ENCODE results near the gene LY6G6F.

Gene LY6G6F

DNA sequence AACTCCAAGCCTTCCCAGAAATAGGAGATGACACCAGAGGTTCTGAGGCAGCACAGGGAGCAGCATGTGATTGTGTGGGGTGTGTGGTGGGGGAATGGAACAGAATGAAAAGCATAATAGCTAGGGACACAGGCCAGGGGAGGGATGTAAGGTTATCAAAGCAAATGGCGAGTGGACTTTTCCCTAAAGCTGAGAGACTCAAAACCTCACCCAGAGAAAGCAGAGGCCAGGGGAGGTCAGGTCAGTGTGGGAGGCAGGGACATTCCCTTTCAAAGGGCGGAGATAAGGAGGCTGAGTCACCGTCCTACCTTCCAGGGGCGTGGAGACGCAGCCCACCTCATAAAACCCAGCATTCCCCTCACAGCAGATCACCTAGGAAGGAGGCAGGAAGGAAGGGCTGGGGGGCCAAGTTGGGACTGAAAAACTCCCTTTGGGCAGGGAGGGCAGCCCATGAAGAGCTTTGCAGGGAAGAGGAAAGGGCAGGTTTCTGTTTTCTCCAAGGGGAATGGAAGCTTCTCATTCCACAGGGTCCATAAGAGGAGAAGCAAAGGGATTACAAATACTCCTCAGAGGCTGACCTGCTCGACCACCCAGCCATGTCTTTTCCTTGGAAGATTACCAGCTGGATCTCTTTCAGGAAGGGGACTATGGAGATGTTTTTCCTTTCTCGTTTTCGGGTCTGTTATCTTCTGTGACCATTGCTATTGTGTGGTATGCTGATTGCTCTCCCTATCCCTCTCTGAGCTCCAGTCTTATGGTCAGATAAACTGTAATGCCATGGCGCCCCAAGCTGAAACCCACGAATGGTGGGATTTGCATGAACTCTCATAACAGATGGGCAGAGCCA, 16.2 kb upstream of the LY6G6F start:
- Mint-ChIP-seq H3K27ac (peak overlapping the region; percentile 62), H3K27me3 (no peaks in the 10 kb centered on the region), H3K9me3 (no peaks in the 10 kb centered on the region), H3K36me3 (peaks cover 55% of the 10 kb centered on the region), H3K4me3 (no peak overlapping the region), H3K4me1 (peaks cover 28% of the 10 kb centered on the region)
- no peak for ATAC-seq

DNA sequence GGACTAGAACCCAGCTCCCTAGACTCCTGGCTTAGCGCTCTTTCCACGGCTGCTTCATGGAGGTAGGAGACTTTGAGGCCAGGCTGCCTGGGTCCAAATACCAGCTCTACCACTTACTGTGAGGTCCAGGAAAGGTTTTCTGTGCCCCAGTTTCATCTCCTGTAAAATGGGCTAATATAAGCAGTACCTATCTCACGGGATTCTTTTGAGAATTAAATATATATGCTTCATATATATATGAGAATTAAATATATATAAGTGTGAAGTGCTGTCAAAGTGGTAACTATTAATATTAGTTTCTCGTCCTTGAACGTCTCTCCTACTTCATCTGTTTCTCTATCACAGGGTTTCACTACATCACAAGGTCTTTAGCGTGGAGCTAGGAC, 15.6 kb upstream of the LY6G6F start:
- H3K4me1 Mint-ChIP-seq = peaks cover 28% of the 10 kb centered on the region
- peaks cover 54% of the 10 kb centered on the region for H3K36me3 Mint-ChIP-seq
- no peak overlapping the region for H3K4me3 Mint-ChIP-seq
- H3K27me3 Mint-ChIP-seq = no peaks in the 10 kb centered on the region
- ATAC-seq = no peak
- H3K9me3 Mint-ChIP-seq = no peaks in the 10 kb centered on the region
- H3K27ac Mint-ChIP-seq = no peak overlapping the region

DNA sequence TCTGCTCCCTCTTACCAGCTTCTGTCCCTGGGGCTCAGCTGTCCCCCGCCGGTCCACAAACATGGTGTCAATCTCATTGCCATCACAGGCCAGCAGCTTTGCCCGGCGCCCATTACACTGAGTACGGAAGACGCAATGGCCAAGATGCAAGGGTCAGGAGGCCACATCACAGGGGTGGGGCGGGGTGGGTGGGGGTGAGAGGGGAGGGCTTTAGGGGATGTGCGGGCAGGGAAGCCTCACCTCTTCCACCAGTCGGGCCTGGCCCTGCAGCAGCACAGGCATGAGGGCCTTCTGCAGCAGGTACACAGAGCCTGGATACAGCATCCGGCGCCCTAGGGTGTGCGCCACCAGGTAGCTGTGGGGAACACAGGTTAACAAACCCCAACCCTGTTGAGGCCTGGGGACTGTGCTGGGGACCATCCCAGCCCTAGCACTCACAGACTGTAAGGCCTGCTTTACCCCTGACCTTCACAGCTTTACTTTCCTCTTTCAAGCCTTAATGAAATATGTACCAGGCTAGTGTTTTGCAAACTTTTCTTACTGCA, 15.0 kb upstream of the LY6G6F start:
- H3K36me3 Mint-ChIP-seq = peaks cover 54% of the 10 kb centered on the region
- H3K4me1 Mint-ChIP-seq = peaks cover 28% of the 10 kb centered on the region
- H3K27me3 Mint-ChIP-seq = no peaks in the 10 kb centered on the region
- H3K4me3 Mint-ChIP-seq = no peak overlapping the region
- no peak overlapping the region for H3K27ac Mint-ChIP-seq
- H3K9me3 Mint-ChIP-seq = no peaks in the 10 kb centered on the region
- ATAC-seq = no peak

DNA sequence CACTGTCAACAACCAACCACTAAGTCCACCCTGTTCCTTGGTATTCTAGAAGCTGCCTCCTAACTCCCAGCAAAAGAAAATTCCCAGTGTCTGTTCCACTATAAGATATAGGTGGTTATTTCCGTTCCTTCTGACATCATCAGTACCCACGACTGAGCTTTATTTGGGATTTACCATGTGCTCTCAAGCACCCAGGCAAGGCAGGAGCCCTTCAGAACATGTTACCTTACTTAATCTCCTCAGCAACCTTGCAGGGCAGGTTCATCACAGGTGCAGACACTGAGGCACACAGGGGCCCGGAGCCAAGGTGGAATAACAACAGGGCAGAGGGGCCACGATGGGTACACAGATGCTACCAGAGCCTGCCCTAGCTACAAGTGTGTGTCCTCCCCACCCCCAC, 14.3 kb upstream of the LY6G6F start:
- no peaks in the 10 kb centered on the region for H3K27me3 Mint-ChIP-seq
- H3K4me1 Mint-ChIP-seq = peaks cover 30% of the 10 kb centered on the region
- peaks cover 57% of the 10 kb centered on the region for H3K36me3 Mint-ChIP-seq
- no peak for ATAC-seq
- H3K27ac Mint-ChIP-seq = no peak overlapping the region
- no peak overlapping the region for H3K4me3 Mint-ChIP-seq
- no peaks in the 10 kb centered on the region for H3K9me3 Mint-ChIP-seq

DNA sequence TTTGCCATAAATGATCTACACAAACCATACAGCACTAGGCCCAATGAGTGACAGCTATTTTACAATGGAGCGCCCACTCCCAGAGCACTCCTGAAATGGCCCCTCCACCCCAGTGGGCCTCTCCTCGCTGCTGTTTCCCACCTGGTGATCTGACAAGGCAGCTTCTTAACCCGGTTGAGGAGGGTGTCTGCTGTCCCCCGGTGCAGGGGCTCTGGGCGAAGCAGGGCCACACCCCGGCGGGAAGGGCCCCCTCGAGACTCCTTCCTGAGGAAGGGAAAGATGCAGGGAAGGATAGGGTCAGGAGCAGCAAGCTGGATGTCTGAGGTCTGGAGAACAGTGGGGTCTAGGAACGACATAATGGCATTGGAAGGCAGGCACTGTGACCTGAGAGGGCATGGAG, 13.8 kb upstream of the LY6G6F start:
- no peak overlapping the region for H3K4me3 Mint-ChIP-seq
- peaks cover 57% of the 10 kb centered on the region for H3K36me3 Mint-ChIP-seq
- H3K9me3 Mint-ChIP-seq = no peaks in the 10 kb centered on the region
- peaks cover 35% of the 10 kb centered on the region for H3K4me1 Mint-ChIP-seq
- no peak for ATAC-seq
- H3K27me3 Mint-ChIP-seq = no peaks in the 10 kb centered on the region
- H3K27ac Mint-ChIP-seq = no peak overlapping the region

DNA sequence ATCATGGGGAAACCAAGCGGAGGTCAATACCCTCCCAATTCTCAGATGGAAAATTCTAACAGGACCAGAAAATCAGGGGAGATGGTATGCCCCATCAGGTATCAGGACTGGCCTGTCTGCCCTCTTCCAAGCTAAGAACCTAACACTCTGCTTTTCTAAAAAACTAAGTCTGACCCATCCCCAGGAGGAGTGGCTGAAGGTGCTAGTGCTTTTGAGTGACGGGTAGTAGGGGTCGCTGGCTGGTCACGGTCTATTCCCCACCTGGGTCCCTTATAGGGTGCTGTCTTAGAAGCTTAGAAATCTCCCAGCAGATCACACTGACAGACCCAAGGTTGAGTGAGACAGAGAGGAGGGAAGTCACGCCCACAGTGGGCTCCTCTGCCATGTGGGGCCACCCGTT, 13.1 kb upstream of the LY6G6F start:
- H3K27ac Mint-ChIP-seq = no peak overlapping the region
- ATAC-seq = no peak
- peaks cover 37% of the 10 kb centered on the region for H3K4me1 Mint-ChIP-seq
- peaks cover 55% of the 10 kb centered on the region for H3K36me3 Mint-ChIP-seq
- H3K4me3 Mint-ChIP-seq = no peak overlapping the region
- no peaks in the 10 kb centered on the region for H3K27me3 Mint-ChIP-seq
- no peaks in the 10 kb centered on the region for H3K9me3 Mint-ChIP-seq

DNA sequence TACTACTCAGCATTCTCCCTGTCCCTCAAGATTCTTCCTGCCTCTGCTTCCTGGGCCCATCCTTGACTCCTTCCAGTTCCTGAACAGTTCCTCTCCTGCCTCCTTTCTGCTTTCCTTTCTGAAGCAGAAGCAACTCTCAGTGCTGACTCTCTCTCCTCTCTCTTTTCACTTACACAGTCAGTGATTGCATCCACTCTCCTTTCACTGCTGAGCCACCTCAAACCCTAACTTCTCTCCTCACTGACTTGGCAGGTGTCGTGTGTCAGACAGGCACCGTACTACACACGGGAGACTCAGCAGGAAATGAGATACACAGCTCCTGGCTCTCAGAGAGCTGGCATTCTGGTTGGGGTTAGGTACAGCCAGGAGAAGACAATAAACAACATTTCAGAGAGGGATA, 9.1 kb upstream of the LY6G6F start:
- Mint-ChIP-seq H3K27me3 (no peaks in the 10 kb centered on the region), H3K4me1 (peaks cover 33% of the 10 kb centered on the region), H3K27ac (peak overlapping the region; percentile 23), H3K9me3 (no peaks in the 10 kb centered on the region), H3K4me3 (no peak overlapping the region), H3K36me3 (peaks cover 24% of the 10 kb centered on the region)
- ATAC-seq = no peak

DNA sequence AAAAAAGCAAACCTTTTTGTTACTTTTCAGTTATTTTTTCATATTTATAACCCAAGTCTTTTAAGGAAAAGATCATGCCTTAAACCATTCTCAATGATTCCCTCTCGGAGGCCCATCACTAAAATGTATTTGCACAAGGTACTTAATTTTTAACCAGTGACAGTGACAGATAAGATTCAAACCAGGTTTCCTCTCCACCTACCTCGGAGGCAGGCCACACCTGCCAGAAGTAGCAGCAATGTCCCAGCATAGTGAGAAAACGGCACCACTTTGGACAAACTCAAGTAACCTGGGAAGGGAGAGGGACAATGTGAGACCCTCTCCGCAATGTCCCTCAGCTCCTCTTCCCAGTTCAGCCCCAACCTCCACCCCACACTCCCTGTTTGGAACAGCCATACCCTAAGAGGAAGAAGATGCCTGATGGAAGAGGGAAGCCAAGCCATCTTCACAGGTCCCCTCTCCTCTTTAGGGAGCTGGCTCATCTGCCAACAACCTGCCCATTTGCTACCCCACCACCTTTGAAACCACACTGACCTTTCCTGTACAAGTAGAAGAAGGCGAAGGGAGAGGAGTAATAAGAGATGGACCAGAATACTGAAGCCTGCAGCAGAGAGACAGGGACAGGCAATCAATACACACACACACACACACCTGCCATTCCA, 5.8 kb upstream of the LY6G6F start:
- Mint-ChIP-seq H3K9me3 (no peaks in the 10 kb centered on the region), H3K27ac (peak overlapping the region; percentile 96), H3K27me3 (no peaks in the 10 kb centered on the region), H3K4me3 (no peak overlapping the region), H3K4me1 (peaks cover 30% of the 10 kb centered on the region), H3K36me3 (peaks cover 17% of the 10 kb centered on the region)
- no peak for ATAC-seq

DNA sequence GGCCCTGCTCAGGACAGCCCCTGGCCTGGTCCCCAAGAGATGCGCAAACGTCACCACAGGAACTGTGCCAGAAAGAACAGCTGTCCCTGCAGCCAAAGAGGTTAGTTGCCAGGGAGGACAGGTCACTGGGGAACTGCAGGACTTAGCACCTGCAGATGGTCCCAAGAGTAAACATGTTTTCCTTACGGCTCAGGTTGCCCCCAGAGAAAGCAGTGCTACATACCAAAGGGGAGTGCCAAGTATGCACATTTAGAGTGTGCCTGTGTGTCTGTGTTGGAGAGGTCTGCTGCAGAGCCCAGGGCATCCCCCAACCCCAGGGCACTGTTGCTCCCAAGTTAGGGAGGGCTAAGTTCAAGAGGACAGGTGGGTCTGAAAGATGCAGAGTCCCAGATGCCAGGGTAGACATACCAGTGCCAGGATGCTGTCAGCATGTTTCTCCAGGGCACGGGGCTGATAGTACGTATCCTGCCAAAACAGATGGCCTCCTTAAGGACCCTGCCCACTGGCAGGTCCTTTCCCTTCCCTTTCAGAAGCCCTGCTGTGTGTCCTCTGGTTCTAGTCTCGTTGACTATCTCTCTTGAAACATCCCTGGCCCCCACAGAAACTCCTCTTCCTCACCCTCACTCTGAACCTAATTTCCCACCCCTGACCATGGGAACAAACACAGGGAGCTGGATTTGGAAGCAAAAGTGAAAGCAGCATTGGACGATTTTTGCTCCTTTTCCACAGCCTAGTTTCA, 4.8 kb upstream of the LY6G6F start:
- Mint-ChIP-seq H3K4me3 (peak overlapping the region; percentile 100), H3K36me3 (peaks cover 10% of the 10 kb centered on the region)

DNA sequence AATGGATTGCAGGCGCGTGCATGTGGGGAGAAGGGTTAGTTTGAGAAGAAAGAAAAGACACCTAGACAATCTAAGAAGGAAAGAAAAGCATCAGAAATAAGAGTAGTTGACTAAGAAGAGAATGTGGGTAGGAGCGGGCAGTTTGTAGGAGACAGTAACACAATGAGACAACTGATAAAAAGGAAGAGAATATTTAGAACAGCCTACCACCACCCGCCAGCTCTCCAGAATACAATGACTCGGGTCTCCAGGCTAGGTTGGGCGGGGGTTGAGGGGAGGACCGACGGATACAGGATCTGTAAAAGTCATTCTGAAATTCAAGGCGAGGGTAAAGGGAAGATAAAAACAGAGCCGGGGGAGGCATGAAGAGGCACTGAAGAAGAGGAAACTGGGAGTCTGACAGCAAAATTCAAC, 4.3 kb upstream of the LY6G6F start:
- peaks cover 27% of the 10 kb centered on the region for H3K4me1 Mint-ChIP-seq
- H3K9me3 Mint-ChIP-seq = no peaks in the 10 kb centered on the region
- H3K4me3 Mint-ChIP-seq = peak overlapping the region; percentile 100
- peaks cover 5% of the 10 kb centered on the region for H3K36me3 Mint-ChIP-seq
- H3K27me3 Mint-ChIP-seq = no peaks in the 10 kb centered on the region
- ATAC-seq = peak; percentile 4
- peak overlapping the region; percentile 96 for H3K27ac Mint-ChIP-seq

More for the DNA sequence above, 4.8 kb upstream of the LY6G6F start:
- H3K4me1 Mint-ChIP-seq = peaks cover 30% of the 10 kb centered on the region
- no peak for ATAC-seq
- H3K27ac Mint-ChIP-seq = peak overlapping the region; percentile 96
- no peaks in the 10 kb centered on the region for H3K27me3 Mint-ChIP-seq
- H3K9me3 Mint-ChIP-seq = no peaks in the 10 kb centered on the region

DNA sequence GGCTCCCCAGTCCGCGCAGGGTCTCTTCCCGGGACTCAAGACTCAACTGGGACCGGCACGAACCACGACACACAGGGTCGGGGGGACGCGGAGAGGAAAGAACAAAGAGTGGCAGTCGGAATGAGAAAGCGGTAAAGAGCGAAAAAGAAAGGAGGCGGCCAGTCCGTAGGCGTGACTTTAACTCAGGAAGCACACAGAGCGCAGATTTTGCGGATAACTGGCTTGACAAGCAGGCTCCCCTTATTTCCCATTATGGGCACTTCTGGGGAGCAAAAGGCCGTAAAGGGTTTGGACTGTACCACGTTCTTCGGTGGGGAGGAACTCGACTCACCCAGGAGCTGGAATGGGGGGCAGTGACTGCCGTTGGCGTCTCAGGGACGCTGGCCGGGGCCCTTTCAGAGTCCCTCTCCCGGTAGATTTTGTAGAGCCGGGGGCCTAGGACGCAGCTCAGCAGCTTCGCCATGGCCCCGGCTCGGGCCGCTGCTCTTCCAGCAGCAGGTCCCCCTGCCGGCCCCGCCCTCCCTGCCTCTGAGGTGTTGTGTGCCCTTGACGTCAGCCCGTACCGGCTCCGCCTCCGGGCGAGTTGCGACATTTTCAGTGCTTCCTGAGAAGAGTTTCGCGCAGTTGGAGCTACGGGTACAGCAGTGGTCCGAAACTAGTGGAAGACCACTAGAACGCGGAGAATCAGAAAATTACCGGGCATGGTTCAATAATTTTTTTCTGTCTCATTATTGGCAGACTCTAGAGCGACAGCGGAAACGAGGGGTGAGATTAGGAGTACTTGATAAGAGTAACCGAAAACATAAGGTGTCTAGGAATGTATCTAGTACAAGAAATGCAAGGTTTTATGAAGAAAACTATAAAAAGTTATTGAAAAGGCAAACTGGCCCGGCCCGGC, 3.6 kb upstream of the LY6G6F start, which contains the start of gene ABHD16A:
ABHD16A (minus strand) TSS at position 506 of the 898 bp plus-strand sequence; CDS start at position 463, 43 bp downstream.
- Mint-ChIP-seq H3K4me3 (peak within 1 kb of the TSS; percentile 100), H3K4me1 (peaks cover 20% of the 10 kb centered on the region), H3K36me3 (no peaks in the 10 kb centered on the region), H3K9me3 (no peaks in the 10 kb centered on the region), H3K27me3 (no peaks in the 10 kb centered on the region), H3K27ac (peak within 1 kb of the TSS; percentile 96)
- peak; percentile 99 for ATAC-seq

DNA sequence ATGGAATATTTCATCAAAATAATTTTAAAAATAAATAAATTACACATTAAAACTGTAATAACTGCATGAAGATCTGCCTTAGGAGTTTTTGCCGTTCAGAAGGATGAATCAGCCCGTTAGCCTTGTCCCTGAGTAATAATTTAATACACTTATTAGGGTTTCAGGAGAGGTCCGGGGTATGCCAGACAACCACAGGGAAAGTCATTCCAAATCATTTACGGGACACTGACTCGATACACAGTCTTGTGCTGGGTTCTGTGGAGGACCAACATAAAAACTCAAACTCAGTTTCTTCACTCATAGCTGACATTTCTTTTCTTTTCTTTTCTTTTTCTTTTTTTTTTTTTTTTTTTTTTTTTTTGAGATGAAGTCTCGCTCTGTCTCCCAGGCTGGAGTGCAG, 735 bp upstream of the LY6G6F start:
- no peak overlapping the region for H3K27ac Mint-ChIP-seq
- H3K4me3 Mint-ChIP-seq = no peak overlapping the region
- H3K27me3 Mint-ChIP-seq = no peaks in the 10 kb centered on the region
- no peaks in the 10 kb centered on the region for H3K36me3 Mint-ChIP-seq
- no peaks in the 10 kb centered on the region for H3K9me3 Mint-ChIP-seq
- ATAC-seq = no peak
- H3K4me1 Mint-ChIP-seq = peaks cover 24% of the 10 kb centered on the region

DNA sequence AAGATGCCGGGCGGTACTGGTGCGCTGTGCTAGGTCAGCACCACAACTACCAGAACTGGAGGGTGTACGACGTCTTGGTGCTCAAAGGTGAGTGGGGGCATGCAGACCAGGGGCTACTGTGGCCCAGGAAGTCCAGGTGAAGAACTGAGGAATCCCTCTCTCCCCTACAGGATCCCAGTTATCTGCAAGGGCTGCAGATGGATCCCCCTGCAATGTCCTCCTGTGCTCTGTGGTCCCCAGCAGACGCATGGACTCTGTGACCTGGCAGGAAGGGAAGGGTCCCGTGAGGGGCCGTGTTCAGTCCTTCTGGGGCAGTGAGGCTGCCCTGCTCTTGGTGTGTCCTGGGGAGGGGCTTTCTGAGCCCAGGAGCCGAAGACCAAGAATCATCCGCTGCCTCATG, 1.0 kb downstream of the LY6G6F start:
- no peak for ATAC-seq
- Mint-ChIP-seq H3K4me1 (peaks cover 23% of the 10 kb centered on the region), H3K4me3 (no peak overlapping the region), H3K27me3 (no peaks in the 10 kb centered on the region), H3K27ac (no peak overlapping the region), H3K36me3 (no peaks in the 10 kb centered on the region), H3K9me3 (no peaks in the 10 kb centered on the region)

DNA sequence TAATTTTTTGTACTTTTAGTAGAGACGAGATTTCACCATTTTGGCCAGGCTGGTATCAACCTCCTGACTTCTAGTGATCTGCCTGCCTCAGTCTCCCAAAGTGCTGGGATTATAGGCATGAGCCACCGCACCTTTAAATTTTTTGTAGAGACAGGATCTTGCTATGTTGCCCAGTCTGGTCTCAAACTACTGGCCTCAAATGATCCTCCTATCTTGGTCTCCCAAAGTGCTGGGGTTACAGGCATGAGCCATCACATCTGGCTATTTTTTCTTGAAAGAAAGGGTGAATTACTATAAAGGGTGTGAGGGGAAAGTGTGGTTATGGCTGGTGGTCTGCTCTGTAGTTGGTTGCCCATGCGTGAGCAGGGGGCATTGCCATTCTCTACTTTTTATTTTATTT, 1.6 kb downstream of the LY6G6F start:
- Mint-ChIP-seq H3K4me1 (peaks cover 23% of the 10 kb centered on the region), H3K27me3 (no peaks in the 10 kb centered on the region), H3K36me3 (no peaks in the 10 kb centered on the region), H3K4me3 (no peak overlapping the region), H3K9me3 (no peaks in the 10 kb centered on the region), H3K27ac (no peak overlapping the region)
- no peak for ATAC-seq

Measured in stimulated activated memory B cell treated with anti-CD40 and anti-IgM and Interleukin-4, amounts not matched to agents 10 μg/mL and 1 μg/mL and 100 μg/mL, for 72 hours (primary cell).